ENCODE data around the gene CPA1. TPM values are rescaled to one million over a fixed set of nuclear protein-coding genes. Genes with fewer than 3 reads are reported as not detected.
A peak's percentile ranks its signal among the peaks of the same experiment; 100 is the strongest.

Gene CPA1
- total and polyA plus RNA-seq, 4 donors = 0.27 to 0.77 (median 0.39) TPM

GRCh38 chr7:130418306-130418705, 38.0 kb downstream of the CPA1 start:
- WGBS (ENCODE audit: insufficient coverage) = 97% methylated on average over 3 of the region's 7 CpGs
- no peaks in the 10 kb centered on the region for H3K27me3 ChIP-seq (ENCODE audit: control insufficient read depth, insufficient read depth, low read length)
- no peak overlapping the region for H3K4me3 ChIP-seq (ENCODE audit: low read depth, low read length)
- H3K4me1 ChIP-seq (ENCODE audit: control insufficient read depth, insufficient read depth, low read length) = peaks cover 11% of the 10 kb centered on the region
- H3K27ac ChIP-seq (ENCODE audit: low read depth, low read length) = peak overlapping the region; percentile 21
- no peaks in the 10 kb centered on the region for H3K9me3 ChIP-seq (ENCODE audit: control insufficient read depth, insufficient read depth, low read length)
- H3K36me3 ChIP-seq (ENCODE audit: control insufficient read depth, insufficient read depth, low read length) = no peaks in the 10 kb centered on the region
- no peak for DNase-seq (ENCODE audit: low read depth in 4 of 6, low spot score in 6 of 6)

GRCh38 chr7:130419658-130420057, 39.4 kb downstream of the CPA1 start:
- no peak overlapping the region for H3K27ac ChIP-seq (ENCODE audit: low read depth, low read length)
- H3K27me3 ChIP-seq (ENCODE audit: control insufficient read depth, insufficient read depth, low read length) = no peaks in the 10 kb centered on the region
- H3K4me1 ChIP-seq (ENCODE audit: control insufficient read depth, insufficient read depth, low read length) = peaks cover 11% of the 10 kb centered on the region
- no peak for DNase-seq (ENCODE audit: low read depth in 4 of 6, low spot score in 6 of 6)
- no peaks in the 10 kb centered on the region for H3K36me3 ChIP-seq (ENCODE audit: control insufficient read depth, insufficient read depth, low read length)
- WGBS (ENCODE audit: insufficient coverage) = 47% methylated on average over 5 of the region's 5 CpGs
- H3K9me3 ChIP-seq (ENCODE audit: control insufficient read depth, insufficient read depth, low read length) = no peaks in the 10 kb centered on the region
- no peak overlapping the region for H3K4me3 ChIP-seq (ENCODE audit: low read depth, low read length)

- no CpG with 5 or more reads among the region's 4 CpGs for WGBS (ENCODE audit: insufficient coverage)
- peak in 2 of 6 donors; percentile 71 to 81 for DNase-seq (ENCODE audit: low read depth in 4 of 6, low spot score in 6 of 6)
- Histone ChIP-seq H3K9me3 (ENCODE audit: control insufficient read depth, insufficient read depth, low read length) (no peaks in the 10 kb centered on the region), H3K4me1 (ENCODE audit: control insufficient read depth, insufficient read depth, low read length) (peaks cover 11% of the 10 kb centered on the region), H3K36me3 (ENCODE audit: control insufficient read depth, insufficient read depth, low read length) (no peaks in the 10 kb centered on the region), H3K27ac (ENCODE audit: low read depth, low read length) (peak overlapping the region; percentile 78), H3K4me3 (ENCODE audit: low read depth, low read length) (no peak overlapping the region), H3K27me3 (ENCODE audit: control insufficient read depth, insufficient read depth, low read length) (no peaks in the 10 kb centered on the region)
Observed at GRCh38 chr7:130420943-130421578, 40.8 kb downstream of the CPA1 start.

- Histone ChIP-seq H3K4me3 (ENCODE audit: low read depth, low read length) (no peak overlapping the region), H3K4me1 (ENCODE audit: control insufficient read depth, insufficient read depth, low read length) (peaks cover 8% of the 10 kb centered on the region), H3K36me3 (ENCODE audit: control insufficient read depth, insufficient read depth, low read length) (no peaks in the 10 kb centered on the region), H3K9me3 (ENCODE audit: control insufficient read depth, insufficient read depth, low read length) (no peaks in the 10 kb centered on the region), H3K27ac (ENCODE audit: low read depth, low read length) (peak overlapping the region; percentile 78), H3K27me3 (ENCODE audit: control insufficient read depth, insufficient read depth, low read length) (no peaks in the 10 kb centered on the region)
- peak in 2 of 6 donors; percentile 70 to 85 for DNase-seq (ENCODE audit: low read depth in 4 of 6, low spot score in 6 of 6)
- 20% methylated on average over 2 of the region's 2 CpGs for WGBS (ENCODE audit: insufficient coverage)
Observed at GRCh38 chr7:130421684-130422083, 41.4 kb downstream of the CPA1 start.

GRCh38 chr7:130423501-130424037, 43.3 kb downstream of the CPA1 start:
- Histone ChIP-seq H3K4me1 (ENCODE audit: control insufficient read depth, insufficient read depth, low read length) (peaks cover 7% of the 10 kb centered on the region), H3K27me3 (ENCODE audit: control insufficient read depth, insufficient read depth, low read length) (no peaks in the 10 kb centered on the region), H3K4me3 (ENCODE audit: low read depth, low read length) (no peak overlapping the region), H3K27ac (ENCODE audit: low read depth, low read length) (no peak overlapping the region), H3K36me3 (ENCODE audit: control insufficient read depth, insufficient read depth, low read length) (no peaks in the 10 kb centered on the region), H3K9me3 (ENCODE audit: control insufficient read depth, insufficient read depth, low read length) (no peaks in the 10 kb centered on the region)
- no CpG with 5 or more reads among the region's 3 CpGs for WGBS (ENCODE audit: insufficient coverage)
- no peak for DNase-seq (ENCODE audit: low read depth in 4 of 6, low spot score in 6 of 6)

GRCh38 chr7:130425796-130426195, 45.5 kb downstream of the CPA1 start:
- Histone ChIP-seq H3K4me1 (ENCODE audit: control insufficient read depth, insufficient read depth, low read length) (peaks cover 2% of the 10 kb centered on the region), H3K27ac (ENCODE audit: low read depth, low read length) (no peak overlapping the region), H3K9me3 (ENCODE audit: control insufficient read depth, insufficient read depth, low read length) (no peaks in the 10 kb centered on the region), H3K4me3 (ENCODE audit: low read depth, low read length) (no peak overlapping the region), H3K27me3 (ENCODE audit: control insufficient read depth, insufficient read depth, low read length) (no peaks in the 10 kb centered on the region), H3K36me3 (ENCODE audit: control insufficient read depth, insufficient read depth, low read length) (no peaks in the 10 kb centered on the region)
- 75% methylated on average over 3 of the region's 4 CpGs for WGBS (ENCODE audit: insufficient coverage)
- no peak for DNase-seq (ENCODE audit: low read depth in 4 of 6, low spot score in 6 of 6)

GRCh38 chr7:130426564-130426963, 46.3 kb downstream of the CPA1 start:
- H3K4me3 ChIP-seq (ENCODE audit: low read depth, low read length) = no peak overlapping the region
- H3K9me3 ChIP-seq (ENCODE audit: control insufficient read depth, insufficient read depth, low read length) = no peaks in the 10 kb centered on the region
- no peaks in the 10 kb centered on the region for H3K27me3 ChIP-seq (ENCODE audit: control insufficient read depth, insufficient read depth, low read length)
- H3K4me1 ChIP-seq (ENCODE audit: control insufficient read depth, insufficient read depth, low read length) = peaks cover 8% of the 10 kb centered on the region
- 65% methylated on average over 2 of the region's 4 CpGs for WGBS (ENCODE audit: insufficient coverage)
- no peak overlapping the region for H3K27ac ChIP-seq (ENCODE audit: low read depth, low read length)
- no peaks in the 10 kb centered on the region for H3K36me3 ChIP-seq (ENCODE audit: control insufficient read depth, insufficient read depth, low read length)
- no peak for DNase-seq (ENCODE audit: low read depth in 4 of 6, low spot score in 6 of 6)

GRCh38 chr7:130429019-130429418, 48.7 kb downstream of the CPA1 start:
- Histone ChIP-seq H3K4me1 (ENCODE audit: control insufficient read depth, insufficient read depth, low read length) (peaks cover 10% of the 10 kb centered on the region), H3K4me3 (ENCODE audit: low read depth, low read length) (no peak overlapping the region), H3K9me3 (ENCODE audit: control insufficient read depth, insufficient read depth, low read length) (no peaks in the 10 kb centered on the region), H3K36me3 (ENCODE audit: control insufficient read depth, insufficient read depth, low read length) (no peaks in the 10 kb centered on the region), H3K27me3 (ENCODE audit: control insufficient read depth, insufficient read depth, low read length) (no peaks in the 10 kb centered on the region), H3K27ac (ENCODE audit: low read depth, low read length) (peak overlapping the region; percentile 91)
- DNase-seq (ENCODE audit: low read depth in 4 of 6, low spot score in 6 of 6) = no peak
- 60% methylated on average over 3 of the region's 4 CpGs for WGBS (ENCODE audit: insufficient coverage)

- Histone ChIP-seq H3K4me1 (ENCODE audit: control insufficient read depth, insufficient read depth, low read length) (peaks cover 10% of the 10 kb centered on the region), H3K4me3 (ENCODE audit: low read depth, low read length) (no peak overlapping the region), H3K27ac (ENCODE audit: low read depth, low read length) (peak overlapping the region; percentile 91), H3K27me3 (ENCODE audit: control insufficient read depth, insufficient read depth, low read length) (no peaks in the 10 kb centered on the region), H3K9me3 (ENCODE audit: control insufficient read depth, insufficient read depth, low read length) (no peaks in the 10 kb centered on the region), H3K36me3 (ENCODE audit: control insufficient read depth, insufficient read depth, low read length) (no peaks in the 10 kb centered on the region)
- no peak for DNase-seq (ENCODE audit: low read depth in 4 of 6, low spot score in 6 of 6)
- no CpG with 5 or more reads among the region's 1 CpG for WGBS (ENCODE audit: insufficient coverage)
Observed at GRCh38 chr7:130430115-130430514, 49.8 kb downstream of the CPA1 start.

All from spinal cord (tissue), 10 donors.